Testis (tissue), 2 donors: ENCODE results near the gene SLC12A2.

Experiments
- CTCF ChIP-seq, 3 experiments: fragments of 450-650 bp in 2 of 3; fragments of 200-600 bp in 1 of 3; sonication (generic) in 1 of 3; IDR thresholded peaks; one replicate each; pipeline ENCODE4 v1.5.1; 2016 to 2019; ENCODE audit warnings: antibody characterized with exemption in 3 of 3, mild to moderate bottlenecking in 2 of 3, moderate library complexity in 1 of 3
- POLR2A ChIP-seq: fragments of 450-650 bp; IDR thresholded peaks from one replicate; pipeline ENCODE4 v1.6.1; 2017; ENCODE audit warnings: antibody characterized with exemption, mild to moderate bottlenecking, moderate library complexity

- TF ChIP-seq CTCF (IDR thresholded peaks at IDR 0.05) (no peak), POLR2A (no peak)
Observed at GRCh38 chr5:128144491-128144890, 60.9 kb downstream of the SLC12A2 start.
